ENCODE results near the gene CALCOCO2. TPM values are rescaled to one million over a fixed set of nuclear protein-coding genes. Genes with fewer than 3 reads are reported as not detected.

CALCOCO2 gene
- total RNA-seq, 1 experiment from 2014 or later, result 65.2 TPM

Other genes starting within 250 kb of the CALCOCO2 start
- 10.2 and 15.4 TPM in 2 replicates for gene HOXB3, start 240.8 kb upstream of the CALCOCO2 start, total RNA-seq (2014; rRNA removed; shearing (Covaris generic))
- gene HOXB5, start 237.3 kb upstream of the CALCOCO2 start, total RNA-seq (2014; rRNA removed; shearing (Covaris generic)), result 0.10 and 0.37 TPM in 2 replicates
- 6.2 and 9.4 TPM in 2 replicates for gene HOXB6, start 226.0 kb upstream of the CALCOCO2 start, total RNA-seq (2014; rRNA removed; shearing (Covaris generic))
- gene HOXB7, start 220.0 kb upstream of the CALCOCO2 start, total RNA-seq (2014; rRNA removed; shearing (Covaris generic)), result 20.0 and 23.3 TPM in 2 replicates
- 5.5 and 6.3 TPM in 2 replicates for gene HOXB8, start 215.7 kb upstream of the CALCOCO2 start, total RNA-seq (2014; rRNA removed; shearing (Covaris generic))
- gene HOXB9, start 204.7 kb upstream of the CALCOCO2 start, total RNA-seq (2014; rRNA removed; shearing (Covaris generic)), result 10.4 and 16.3 TPM in 2 replicates
- not detected in 2 replicates for gene PRAC1, start 108.5 kb upstream of the CALCOCO2 start, total RNA-seq (2014; rRNA removed; shearing (Covaris generic))
- not detected in 2 replicates for gene PRAC2, start 107.8 kb upstream of the CALCOCO2 start, total RNA-seq (2014; rRNA removed; shearing (Covaris generic))
- gene HOXB13, start 102.3 kb upstream of the CALCOCO2 start, total RNA-seq (2014; rRNA removed; shearing (Covaris generic)), result 5.0 and 6.6 TPM in 2 replicates
- gene TTLL6, start 13.8 kb upstream of the CALCOCO2 start, total RNA-seq (2014; rRNA removed; shearing (Covaris generic)), result 0.07 and 0.20 TPM in 2 replicates
- gene ATP5MC1, start 61.8 kb downstream of the CALCOCO2 start, total RNA-seq (2014; rRNA removed; shearing (Covaris generic)), result 135 and 313 TPM in 2 replicates
- 61.8 and 89.1 TPM in 2 replicates for gene UBE2Z, start 77.4 kb downstream of the CALCOCO2 start, total RNA-seq (2014; rRNA removed; shearing (Covaris generic))
- gene SNF8, start 113.8 kb downstream of the CALCOCO2 start, total RNA-seq (2014; rRNA removed; shearing (Covaris generic)), result 58.4 and 83.4 TPM in 2 replicates
- gene GIP, start 137.6 kb downstream of the CALCOCO2 start, total RNA-seq (2014; rRNA removed; shearing (Covaris generic)), result not detected in 2 replicates
- 0.22 and 1.6 TPM in 2 replicates for gene IGF2BP1, start 166.3 kb downstream of the CALCOCO2 start, total RNA-seq (2014; rRNA removed; shearing (Covaris generic))